Mucosa of descending colon (tissue), 3 donors: ENCODE data around the gene MKRN2OS. TPM values are rescaled to one million over a fixed set of nuclear protein-coding genes. Genes with fewer than 3 reads are reported as not detected.
"Not testable (repeated sequence)": the region's sequence is repeated elsewhere in the genome, so short reads cannot be mapped to it uniquely, and the experiment has no call there.

ENCODE experiments used
- ATAC-seq: fragments of 200-7000 bp; cut with Tn5 transposase; one replicate; pipeline ENCODE4 v1.9.1; 2020; ENCODE audit warnings: mild to moderate bottlenecking, moderate library complexity
- DNase-seq, 3 donors: peaks; one replicate each; pipeline ENCODE4 v3.0.0-alpha.2; 2020
- H3K36me3 ChIP-seq: fragments of 200-600 bp; one replicate; pipeline ENCODE4 v1.8.0; 2021; ENCODE audit warnings: low read depth, mild to moderate bottlenecking
- H3K4me1 ChIP-seq: fragments of 200-600 bp; one replicate; pipeline ENCODE4 v1.8.0; 2021; ENCODE audit warnings: low read depth, mild to moderate bottlenecking
- H3K4me3 ChIP-seq: fragments of 200-600 bp; one replicate; pipeline ENCODE4 v1.8.0; 2021; ENCODE audit warnings: mild to moderate bottlenecking
- H3K9me3 ChIP-seq: fragments of 200-600 bp; one replicate; pipeline ENCODE4 v1.8.0; 2021; ENCODE audit warnings: mild to moderate bottlenecking
- CTCF ChIP-seq: fragments of 200-600 bp; IDR thresholded peaks from one replicate; pipeline ENCODE4 v1.8.0; 2022; ENCODE audit warnings: antibody characterized with exemption, mild to moderate bottlenecking
- intact Hi-C, 2 donors: fragments of 100-400 bp; cut with DNase I in 1 of 2; cut with micrococcal nuclease in 1 of 2; formaldehyde crosslinking; loops; one replicate each; pipeline versions ENCODE4 v1.11.0 to v1.11.1; 2022; cut with DNase I, micrococcal nuclease
- total RNA-seq, 3 donors: library from RNA; stranded (reverse); fragmentation: NEBNext Ultra II Directional in 2 of 3; extraction: Animal tissue kit (Norgen Biotek cat#: 25700) in 2 of 3; gene quantifications; one replicate each; pipeline versions ENCODE4 v1.2.1 to v1.2.4, GENCODE V29; 2021 to 2023
- donor health status: DM: no; HTN: no; CAD: no; lungs with moderate emphysema.
- donor health status: DM: no; HTN: no; CAD: no.
- donor health status: DM: no; HTN: yes; CAD: no.

MKRN2OS gene
- total RNA-seq, 3 donors from 2014 or later = 2.2 to 8.2 (median 5.3) TPM

- peak overlapping the region; percentile 5 for H3K4me3 ChIP-seq
- no peak for TF ChIP-seq CTCF
- peak in 1 of 3 donors; percentile 11 for DNase-seq
- intact Hi-C loops = loop anchor here in 1 of 2 donors (10.0 kb wide), 1 partner anchor 60 kb away; the partner anchor contains the start of gene TSEN2
- peak; percentile 33 for ATAC-seq
- H3K9me3 ChIP-seq = no peaks in the 10 kb centered on the region
- no peaks in the 10 kb centered on the region for H3K4me1 ChIP-seq
- H3K36me3 ChIP-seq = no peaks in the 10 kb centered on the region
Measured at GRCh38 chr3:12544652-12545472, 437 bp downstream of the MKRN2OS start.

- not testable (repeated sequence) for H3K9me3 ChIP-seq, H3K4me3 ChIP-seq, H3K4me1 ChIP-seq, ATAC-seq, DNase-seq, H3K36me3 ChIP-seq
- intact Hi-C loops = loop anchor here in 1 of 2 donors (10.0 kb wide), 1 partner anchor 59 kb away; the partner anchor contains the start of gene TSEN2
Measured at GRCh38 chr3:12543497-12543896, 1.8 kb downstream of the MKRN2OS start.

GRCh38 chr3:12541625-12542024, 3.7 kb downstream of the MKRN2OS start:
- no peak for ATAC-seq
- no peak overlapping the region for H3K4me3 ChIP-seq
- H3K36me3 ChIP-seq = no peaks in the 10 kb centered on the region
- intact Hi-C loops = loop anchor here in 1 of 2 donors (10.0 kb wide), 1 partner anchor 57 kb away; the partner anchor contains the start of gene TSEN2
- no peak for TF ChIP-seq CTCF
- no peaks in the 10 kb centered on the region for H3K9me3 ChIP-seq
- no peaks in the 10 kb centered on the region for H3K4me1 ChIP-seq
- DNase-seq = no peak

GRCh38 chr3:12536423-12536822, 8.9 kb downstream of the MKRN2OS start:
- no peak for TF ChIP-seq CTCF
- ATAC-seq = no peak
- no peaks in the 10 kb centered on the region for H3K36me3 ChIP-seq
- DNase-seq = no peak
- intact Hi-C loops = no loop called here
- H3K4me1 ChIP-seq = no peaks in the 10 kb centered on the region
- H3K4me3 ChIP-seq = no peak overlapping the region
- H3K9me3 ChIP-seq = no peaks in the 10 kb centered on the region

GRCh38 chr3:12532182-12532581, 13.1 kb downstream of the MKRN2OS start:
- no peaks in the 10 kb centered on the region for H3K9me3 ChIP-seq
- no peak for TF ChIP-seq CTCF
- H3K36me3 ChIP-seq = no peaks in the 10 kb centered on the region
- H3K4me3 ChIP-seq = no peak overlapping the region
- intact Hi-C loops = no loop called here
- no peaks in the 10 kb centered on the region for H3K4me1 ChIP-seq
- ATAC-seq (no peak), DNase-seq (no peak)

- intact Hi-C loops = no loop called here
- peaks cover 3% of the 10 kb centered on the region for H3K36me3 ChIP-seq
- H3K4me1 ChIP-seq = no peaks in the 10 kb centered on the region
- ATAC-seq (no peak), DNase-seq (no peak)
- TF ChIP-seq CTCF = no peak
- no peaks in the 10 kb centered on the region for H3K9me3 ChIP-seq
- no peak overlapping the region for H3K4me3 ChIP-seq
Measured at GRCh38 chr3:12527757-12528143, 17.5 kb downstream of the MKRN2OS start.
